Measurements from ENCODE around the gene MMP25.

Gene MMP25

DNA sequence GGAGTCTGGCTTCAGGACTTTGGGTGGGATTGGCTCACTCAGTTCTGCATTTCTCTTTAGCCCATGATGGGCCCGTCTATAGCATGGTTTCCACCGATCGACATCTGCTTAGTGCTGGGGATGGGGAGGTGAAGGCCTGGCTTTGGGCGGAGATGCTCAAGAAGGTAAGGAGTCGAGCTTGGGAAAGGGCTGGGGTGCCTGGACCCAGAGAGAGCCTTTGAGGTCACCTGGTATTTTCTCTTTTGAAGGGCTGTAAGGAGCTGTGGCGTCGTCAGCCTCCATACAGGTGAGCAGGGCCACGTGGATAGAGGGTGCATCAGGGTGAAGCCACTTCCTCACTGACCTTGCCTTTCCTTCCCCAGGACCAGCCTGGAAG, 20.4 kb upstream of the MMP25 start:
- H3K27ac ChIP-seq (ENCODE audit: poor library complexity, severe bottlenecking) = no peak overlapping the region
- no peak for ATAC-seq (ENCODE audit: low read depth)

GRCh38 chr16:3026609-3027488, 19.5 kb upstream of the MMP25 start:
- H3K27ac ChIP-seq (ENCODE audit: poor library complexity, severe bottlenecking) = no peak overlapping the region
- DNase-seq (ENCODE audit: low spot score) (peak; percentile 56), ATAC-seq (ENCODE audit: low read depth) (no peak)
- no peak overlapping the region for H3K4me3 ChIP-seq (ENCODE audit: severe bottlenecking)
- TF ChIP-seq, protein P1, sequence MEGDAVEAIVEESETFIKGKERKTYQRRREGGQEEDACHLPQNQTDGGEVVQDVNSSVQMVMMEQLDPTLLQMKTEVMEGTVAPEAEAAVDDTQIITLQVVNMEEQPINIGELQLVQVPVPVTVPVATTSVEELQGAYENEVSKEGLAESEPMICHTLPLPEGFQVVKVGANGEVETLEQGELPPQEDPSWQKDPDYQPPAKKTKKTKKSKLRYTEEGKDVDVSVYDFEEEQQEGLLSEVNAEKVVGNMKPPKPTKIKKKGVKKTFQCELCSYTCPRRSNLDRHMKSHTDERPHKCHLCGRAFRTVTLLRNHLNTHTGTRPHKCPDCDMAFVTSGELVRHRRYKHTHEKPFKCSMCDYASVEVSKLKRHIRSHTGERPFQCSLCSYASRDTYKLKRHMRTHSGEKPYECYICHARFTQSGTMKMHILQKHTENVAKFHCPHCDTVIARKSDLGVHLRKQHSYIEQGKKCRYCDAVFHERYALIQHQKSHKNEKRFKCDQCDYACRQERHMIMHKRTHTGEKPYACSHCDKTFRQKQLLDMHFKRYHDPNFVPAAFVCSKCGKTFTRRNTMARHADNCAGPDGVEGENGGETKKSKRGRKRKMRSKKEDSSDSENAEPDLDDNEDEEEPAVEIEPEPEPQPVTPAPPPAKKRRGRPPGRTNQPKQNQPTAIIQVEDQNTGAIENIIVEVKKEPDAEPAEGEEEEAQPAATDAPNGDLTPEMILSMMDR (IDR thresholded peaks at IDR 0.05; ENCODE audit: poor library complexity, severe bottlenecking) = no peak
- H3K36me3 ChIP-seq (ENCODE audit: low read depth) = peaks cover 31% of the 10 kb centered on the region
- H3K4me1 ChIP-seq (ENCODE audit: insufficient read depth, poor library complexity, severe bottlenecking) = peaks cover 10% of the 10 kb centered on the region
- no peaks in the 10 kb centered on the region for H3K9me3 ChIP-seq (ENCODE audit: severe bottlenecking)
- H3K27me3 ChIP-seq (ENCODE audit: insufficient read depth, poor library complexity, severe bottlenecking) = peaks cover 20% of the 10 kb centered on the region

More for the DNA sequence above, 20.4 kb upstream of the MMP25 start:
- Histone ChIP-seq H3K36me3 (ENCODE audit: low read depth) (peaks cover 40% of the 10 kb centered on the region), H3K4me1 (ENCODE audit: insufficient read depth, poor library complexity, severe bottlenecking) (peaks cover 10% of the 10 kb centered on the region), H3K27me3 (ENCODE audit: insufficient read depth, poor library complexity, severe bottlenecking) (peaks cover 19% of the 10 kb centered on the region), H3K9me3 (ENCODE audit: severe bottlenecking) (no peaks in the 10 kb centered on the region), H3K4me3 (ENCODE audit: severe bottlenecking) (no peak overlapping the region)
- no peak for DNase-seq (ENCODE audit: low spot score)
- TF ChIP-seq, protein P1 (IDR thresholded peaks at IDR 0.05; ENCODE audit: poor library complexity, severe bottlenecking) = no peak

- ATAC-seq (ENCODE audit: low read depth) = no peak
- DNase-seq (ENCODE audit: low spot score) = no peak
- Histone ChIP-seq H3K36me3 (ENCODE audit: low read depth) (peaks cover 25% of the 10 kb centered on the region), H3K9me3 (ENCODE audit: severe bottlenecking) (no peaks in the 10 kb centered on the region), H3K27ac (ENCODE audit: poor library complexity, severe bottlenecking) (no peak overlapping the region), H3K27me3 (ENCODE audit: insufficient read depth, poor library complexity, severe bottlenecking) (peaks cover 24% of the 10 kb centered on the region), H3K4me1 (ENCODE audit: insufficient read depth, poor library complexity, severe bottlenecking) (peaks cover 9% of the 10 kb centered on the region), H3K4me3 (ENCODE audit: severe bottlenecking) (no peak overlapping the region)
- TF ChIP-seq, protein P1 (IDR thresholded peaks at IDR 0.05; ENCODE audit: poor library complexity, severe bottlenecking) = no peak
Observed at GRCh38 chr16:3027489-3027795, 18.9 kb upstream of the MMP25 start.

GRCh38 chr16:3027983-3028715, 18.2 kb upstream of the MMP25 start:
- H3K36me3 ChIP-seq (ENCODE audit: low read depth) = peaks cover 18% of the 10 kb centered on the region
- DNase-seq (ENCODE audit: low spot score) = no peak
- TF ChIP-seq, protein P1 (IDR thresholded peaks at IDR 0.05; ENCODE audit: poor library complexity, severe bottlenecking) = peak; percentile 95
- H3K9me3 ChIP-seq (ENCODE audit: severe bottlenecking) = no peaks in the 10 kb centered on the region
- H3K27me3 ChIP-seq (ENCODE audit: insufficient read depth, poor library complexity, severe bottlenecking) = peaks cover 24% of the 10 kb centered on the region
- peak; percentile 31 for ATAC-seq (ENCODE audit: low read depth)
- H3K4me3 ChIP-seq (ENCODE audit: severe bottlenecking) = no peak overlapping the region
- H3K4me1 ChIP-seq (ENCODE audit: insufficient read depth, poor library complexity, severe bottlenecking) = peaks cover 3% of the 10 kb centered on the region
- H3K27ac ChIP-seq (ENCODE audit: poor library complexity, severe bottlenecking) = no peak overlapping the region

Measured in RWPE2 (cell line).